A549 (cell line): Measurements from ENCODE around the gene PXK.

Experiments used
- HDAC2 ChIP-seq: fragments of 200-600 bp; sonication (generic); IDR thresholded peaks from 2 replicates; pipeline ENCODE4 v1.6.1; 2016
- RAD21 ChIP-seq, 2 experiments: fragments of >200 bp in 1 of 2; sonication (Bioruptor Twin) in 1 of 2; formaldehyde crosslinking in 1 of 2; IDR thresholded peaks in 1 of 2; conservative IDR thresholded peaks in 1 of 2; 2 replicates in 1 of 2; 3 replicates in 1 of 2; pipeline ENCODE4 v1.6.1; 2012 to 2018; ENCODE audit warnings: inconsistent platforms in 1 of 2
- TF ChIP-seq, protein P1 (sequence below): fragments of >200 bp; sonication (Bioruptor Twin); formaldehyde crosslinking; IDR thresholded peaks from 3 replicates; pipeline ENCODE4 v1.5.1; 2016

DNA sequence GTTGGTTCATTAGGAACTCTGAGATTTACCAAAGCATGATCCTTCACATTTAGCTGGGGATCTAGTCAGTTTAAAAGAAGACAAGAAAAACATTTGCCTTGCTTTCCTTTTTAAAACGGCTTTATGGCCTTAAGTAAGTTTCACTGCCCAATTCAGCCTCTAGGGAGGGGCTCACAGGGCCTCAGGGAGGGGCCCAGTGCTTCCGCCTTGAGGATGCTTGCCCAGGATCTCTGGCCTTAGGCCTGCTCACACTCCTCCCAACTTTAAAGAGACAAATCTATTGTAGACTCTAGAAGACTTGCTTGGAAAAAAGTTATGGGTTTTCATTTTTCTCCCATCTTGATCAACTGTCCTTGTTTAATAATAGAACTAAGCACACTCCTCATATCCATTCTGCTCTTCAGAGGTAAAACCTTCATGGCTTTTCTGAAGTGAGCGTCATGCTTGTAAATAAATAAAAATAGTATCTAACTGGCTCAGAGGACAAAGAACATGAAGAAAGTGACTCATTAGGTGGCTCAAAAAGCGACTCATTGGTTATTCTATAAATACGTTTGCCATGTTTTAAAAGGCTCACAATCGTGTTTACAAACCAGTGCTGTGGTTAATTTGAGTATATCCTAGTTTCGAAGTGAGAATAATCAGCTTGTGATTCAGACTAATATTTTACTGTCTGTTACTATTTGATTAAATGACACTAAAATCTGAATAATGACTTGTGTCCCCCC lies 87.3 kb downstream of the PXK start:
- TF ChIP-seq, protein P1, sequence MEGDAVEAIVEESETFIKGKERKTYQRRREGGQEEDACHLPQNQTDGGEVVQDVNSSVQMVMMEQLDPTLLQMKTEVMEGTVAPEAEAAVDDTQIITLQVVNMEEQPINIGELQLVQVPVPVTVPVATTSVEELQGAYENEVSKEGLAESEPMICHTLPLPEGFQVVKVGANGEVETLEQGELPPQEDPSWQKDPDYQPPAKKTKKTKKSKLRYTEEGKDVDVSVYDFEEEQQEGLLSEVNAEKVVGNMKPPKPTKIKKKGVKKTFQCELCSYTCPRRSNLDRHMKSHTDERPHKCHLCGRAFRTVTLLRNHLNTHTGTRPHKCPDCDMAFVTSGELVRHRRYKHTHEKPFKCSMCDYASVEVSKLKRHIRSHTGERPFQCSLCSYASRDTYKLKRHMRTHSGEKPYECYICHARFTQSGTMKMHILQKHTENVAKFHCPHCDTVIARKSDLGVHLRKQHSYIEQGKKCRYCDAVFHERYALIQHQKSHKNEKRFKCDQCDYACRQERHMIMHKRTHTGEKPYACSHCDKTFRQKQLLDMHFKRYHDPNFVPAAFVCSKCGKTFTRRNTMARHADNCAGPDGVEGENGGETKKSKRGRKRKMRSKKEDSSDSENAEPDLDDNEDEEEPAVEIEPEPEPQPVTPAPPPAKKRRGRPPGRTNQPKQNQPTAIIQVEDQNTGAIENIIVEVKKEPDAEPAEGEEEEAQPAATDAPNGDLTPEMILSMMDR = no peak
- no peak for TF ChIP-seq RAD21 (conservative IDR thresholded peaks at IDR 0.05 in 1 of 2, IDR thresholded peaks at IDR 0.05 in 1 of 2)
- TF ChIP-seq HDAC2 = no peak
